ENCODE measurements around the gene MAP1LC3B2.

The MAP1LC3B2 gene

GRCh38 chr12:116597886-116598285 lies 38.7 kb downstream of the MAP1LC3B2 start:
- no peak for DNase-seq

- DNase-seq = no peak
Measured at GRCh38 chr12:116598311-116599284, 39.4 kb downstream of the MAP1LC3B2 start.

- DNase-seq = peak; percentile 69 to 87 (median 80)
Measured at GRCh38 chr12:116599285-116600136, 40.3 kb downstream of the MAP1LC3B2 start.

- peak; percentile 21 to 66 (median 50) for DNase-seq
Measured at GRCh38 chr12:116600959-116601918, 42.1 kb downstream of the MAP1LC3B2 start.

- DNase-seq = peak in 3 of 4 experiments; percentile 25 to 50 (median 45)
Measured at GRCh38 chr12:116601933-116602810, 43.0 kb downstream of the MAP1LC3B2 start.

GRCh38 chr12:116603546-116604177 lies 44.5 kb downstream of the MAP1LC3B2 start:
- no peak for DNase-seq

- no peak for DNase-seq
Measured at GRCh38 chr12:116604178-116604895, 45.2 kb downstream of the MAP1LC3B2 start.

GRCh38 chr12:116604951-116605641 lies 45.9 kb downstream of the MAP1LC3B2 start:
- DNase-seq = no peak

- no peak for DNase-seq
Measured at GRCh38 chr12:116606397-116606796, 47.2 kb downstream of the MAP1LC3B2 start.

- DNase-seq = no peak
Measured at GRCh38 chr12:116607039-116607438, 47.9 kb downstream of the MAP1LC3B2 start.

- peak in 3 of 4 experiments; percentile 18 to 49 (median 44) for DNase-seq
Measured at GRCh38 chr12:116609319-116610114, 50.3 kb downstream of the MAP1LC3B2 start.

GRCh38 chr12:116610971-116611541 lies 51.9 kb downstream of the MAP1LC3B2 start:
- DNase-seq = no peak

- no peak for DNase-seq
Measured at GRCh38 chr12:116612436-116612835, 53.3 kb downstream of the MAP1LC3B2 start.

- no peak for DNase-seq
Measured at GRCh38 chr12:116613256-116613655, 54.1 kb downstream of the MAP1LC3B2 start.

GRCh38 chr12:116614194-116614915 lies 55.2 kb downstream of the MAP1LC3B2 start:
- no peak for DNase-seq

GRCh38 chr12:116615141-116615861 lies 56.1 kb downstream of the MAP1LC3B2 start:
- no peak for DNase-seq
